GM12891 (cell line): ENCODE data around the gene XCL1.

ENCODE experiments used
- PAX5 ChIP-seq: IDR thresholded peaks from 2 replicates; pipeline ENCODE4 v1.6.1; 2011; ENCODE audit warnings: low read length, moderate library complexity, mild to moderate bottlenecking; ENCODE audit not compliant: insufficient read depth, severe bottlenecking
- POLR2A ChIP-seq: IDR thresholded peaks from 2 replicates; pipeline ENCODE4 v1.6.1; 2011; ENCODE audit warnings: low read depth, low read length, control low read depth
- POLR2AphosphoS5 ChIP-seq: IDR thresholded peaks from 2 replicates; pipeline ENCODE4 v1.6.1; 2011; ENCODE audit warnings: low read depth, low read length, control low read depth
- TAF1 ChIP-seq: IDR thresholded peaks from 2 replicates; pipeline ENCODE4 v1.6.1; 2011; ENCODE audit warnings: low read depth, low read length, control low read depth

DNA sequence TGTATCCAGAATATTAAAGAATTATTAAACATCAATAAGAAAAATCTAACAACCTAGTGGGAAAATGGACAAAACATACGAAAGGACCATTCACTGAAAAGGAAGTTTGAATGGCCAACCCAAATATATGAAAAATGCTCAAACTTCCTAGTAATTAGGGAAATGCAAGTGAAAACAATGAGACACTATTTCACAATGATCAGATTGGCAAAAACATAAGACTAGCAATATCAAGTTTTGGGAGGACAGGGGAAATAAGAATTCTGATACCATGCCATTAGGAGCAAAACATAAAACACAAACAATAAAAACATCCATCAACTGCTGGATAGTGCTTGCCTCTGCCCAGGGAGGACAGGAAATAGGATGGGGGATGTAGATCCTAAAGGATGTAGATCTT, 46.9 kb upstream of the XCL1 start:
- TF ChIP-seq POLR2A (no peak), POLR2AphosphoS5 (no peak), TAF1 (no peak), PAX5 (no peak)
